ENCODE data around the gene IZUMO1. TPM values are rescaled to one million over a fixed set of nuclear protein-coding genes. Genes with fewer than 3 reads are reported as not detected.
"Not testable (repeated sequence)": the region's sequence is repeated elsewhere in the genome, so short reads cannot be mapped to it uniquely, and the experiment has no call there.

Gene IZUMO1
- total and polyA plus RNA-seq, 12 donors: 0.59 to 2.9 (median 1.2) TPM; not detected in 3

- Histone ChIP-seq H3K27me3 (no peaks in the 10 kb centered on the region), H3K9me3 (replicated peaks in 1 of 3) (no peaks in the 10 kb centered on the region), H3K4me3 (peak overlapping the region in 2 of 4 donors; percentile 37 to 65), H3K4me1 (replicated peaks in 1 of 2) (peaks cover 33 to 51% of the 10 kb centered on the region in 2 donors), H3K27ac (peak overlapping the region; percentile 63 to 94 (median 90)), H3K36me3 (replicated peaks in 1 of 2) (no peaks in the 10 kb centered on the region)
- DNase-seq: peak in 6 of 7 donors; percentile 54 to 74 (median 64)
- TF ChIP-seq POLR2A (IDR thresholded peaks at IDR 0.05) (peak in 1 of 2 donors; percentile 39), CTCF (IDR thresholded peaks at IDR 0.05) (no peak)
- WGBS, 4 donors: 19 to 32% (median 24%) methylated on average over 15 of the region's 15 CpGs
- intact Hi-C loops (cut with DNase I): no loop called here
Measured at GRCh38 chr19:48718711-48719231, 27.9 kb downstream of the IZUMO1 start.

- H3K27me3 ChIP-seq; H3K36me3 ChIP-seq (replicated peaks in 1 of 2); intact Hi-C loops (cut with DNase I); H3K9me3 ChIP-seq (replicated peaks in 1 of 3): not testable (repeated sequence)
- 67 to 77% (median 72%) methylated on average over 12 to 13 of the region's 13 CpGs for WGBS, 4 donors
- Histone ChIP-seq H3K4me3 (peak overlapping the region in 1 of 4 donors; percentile 65), H3K4me1 (replicated peaks in 1 of 2) (peaks cover 40 to 58% of the 10 kb centered on the region in 2 donors), H3K27ac (peak overlapping the region in 4 of 5 donors; percentile 72 to 94 (median 91))
- peak in 1 of 7 donors; percentile 18 for DNase-seq
Measured at GRCh38 chr19:48718106-48718505, 28.6 kb downstream of the IZUMO1 start.

- no peak for TF ChIP-seq CTCF (IDR thresholded peaks at IDR 0.05)
- no peak for TF ChIP-seq POLR2A (IDR thresholded peaks at IDR 0.05)
- H3K4me1 ChIP-seq (replicated peaks in 1 of 2): peaks cover 41 to 61% of the 10 kb centered on the region in 2 donors
- no peaks in the 10 kb centered on the region for H3K9me3 ChIP-seq (replicated peaks in 1 of 3)
- 10 to 36% (median 15%) methylated on average over 8 to 24 of the region's 24 CpGs for WGBS, 4 donors
- DNase-seq: peak in 6 of 7 donors; percentile 59 to 73 (median 64)
- no peaks in the 10 kb centered on the region for H3K36me3 ChIP-seq (replicated peaks in 1 of 2)
- peak overlapping the region in 4 of 5 donors; percentile 40 to 74 (median 58) for H3K27ac ChIP-seq
- H3K27me3 ChIP-seq: no peaks in the 10 kb centered on the region
- intact Hi-C loops (cut with DNase I): no loop called here
- peak overlapping the region in 1 of 4 donors; percentile 26 for H3K4me3 ChIP-seq
Measured at GRCh38 chr19:48716562-48717291, 30.0 kb downstream of the IZUMO1 start.

GRCh38 chr19:48715681-48716171, 31.0 kb downstream of the IZUMO1 start:
- no peak overlapping the region for H3K4me3 ChIP-seq
- no peaks in the 10 kb centered on the region for H3K9me3 ChIP-seq (replicated peaks in 1 of 3)
- no peaks in the 10 kb centered on the region for H3K36me3 ChIP-seq (replicated peaks in 1 of 2)
- peak in 1 of 7 donors; percentile 48 for DNase-seq
- WGBS, 4 donors: 56 to 64% (median 61%) methylated on average over 18 to 19 of the region's 19 CpGs
- TF ChIP-seq POLR2A (IDR thresholded peaks at IDR 0.05): no peak
- no peak for TF ChIP-seq CTCF (IDR thresholded peaks at IDR 0.05)
- H3K4me1 ChIP-seq (replicated peaks in 1 of 2): peaks cover 41 to 61% of the 10 kb centered on the region in 2 donors
- intact Hi-C loops (cut with DNase I): no loop called here
- H3K27ac ChIP-seq: peak overlapping the region in 3 of 5 donors; percentile 40 to 68 (median 45)
- no peaks in the 10 kb centered on the region for H3K27me3 ChIP-seq
